Stimulated activated CD8-positive, alpha-beta memory T cell treated with anti-CD3 and anti-CD28 coated beads, Interleukin-12 subunit alpha, Interleukin-12 subunit beta, amount 100 ng/mL, for 4 hours (primary cell): ENCODE data around the gene SLC7A11.

ENCODE experiments used
- DNase-seq: peaks from one replicate; pipeline ENCODE4 v3.0.0-alpha.2; 2020; ENCODE audit warnings: low read depth

The SLC7A11 gene

GRCh38 chr4:138161351-138161750 is 80.8 kb downstream of the SLC7A11 start:
- DNase-seq, result no peak

GRCh38 chr4:138158746-138159297 is 83.3 kb downstream of the SLC7A11 start:
- no peak for DNase-seq

- no peak for DNase-seq
Observed at GRCh38 chr4:138140879-138141278, 101.3 kb downstream of the SLC7A11 start.

GRCh38 chr4:138138774-138139173 is 103.4 kb downstream of the SLC7A11 start:
- DNase-seq, result no peak

- DNase-seq, result no peak
Observed at GRCh38 chr4:138135610-138136009, 106.5 kb downstream of the SLC7A11 start.

GRCh38 chr4:138118270-138118669 is 123.9 kb downstream of the SLC7A11 start:
- DNase-seq, result no peak

GRCh38 chr4:138115053-138115452 is 127.1 kb downstream of the SLC7A11 start:
- DNase-seq, result no peak

- no peak for DNase-seq
Observed at GRCh38 chr4:138114434-138114833, 127.7 kb downstream of the SLC7A11 start.
